ENCODE data around the gene ATF2. TPM values are rescaled to one million over a fixed set of nuclear protein-coding genes. Genes with fewer than 3 reads are reported as not detected.
A peak's percentile ranks its signal among the peaks of the same experiment; 100 is the strongest.

The ATF2 gene
- total and polyA plus RNA-seq, 9 of the 15 experiments (the other 6 are each of a cell fraction or from before 2014, with no cell fraction given), result 24.2 to 111 (median 45.9) TPM

- no peaks in the 10 kb centered on the region for H3K27me3 ChIP-seq (ENCODE audit: control insufficient read depth in 2 of 2, insufficient read depth in 2 of 2, low read length in 2 of 2)
- peaks cover 4 to 24% of the 10 kb centered on the region in 2 experiments; a peak in 4 of 5 replicates for H3K4me1 ChIP-seq (replicated peaks in 1 of 2; ENCODE audit: control insufficient read depth in 2 of 2, insufficient read depth in 2 of 2, low read length in 2 of 2)
- no peak for TF ChIP-seq PCBP1 (IDR thresholded peaks at IDR 0.05; ENCODE audit: low read depth, low read length, poor library complexity, severe bottlenecking)
- TF ChIP-seq POLR2A (conservative IDR thresholded peaks at IDR 0.05), result 0 out of 2 replicates have a peak, but pooled peaks have one; percentile 4
- no peak for TF ChIP-seq GTF2A2 (tag; IDR thresholded peaks at IDR 0.05)
- TF ChIP-seq OTX1 (CRISPR knock-in tag; IDR thresholded peaks at IDR 0.05), result 0 out of 2 replicates have a peak, but pooled peaks have one; percentile 13
- peak; percentile 42; the same call in 1 of the 2 replicates for TF ChIP-seq POLR2AphosphoS5 (IDR thresholded peaks at IDR 0.05; ENCODE audit: control insufficient read depth, insufficient read depth, low read depth, low read length)
- no peak for TF ChIP-seq MED1 (CRISPR knock-in tag; IDR thresholded peaks at IDR 0.05; ENCODE audit: borderline replicate concordance)
- peak in 1 of 2 experiments; percentile 27; a peak in 1 of 4 replicates for TF ChIP-seq FOXA3 (CRISPR knock-in tag; conservative IDR thresholded peaks at IDR 0.05 in 1 of 2, IDR thresholded peaks at IDR 0.05 in 1 of 2)
- no peak for TF ChIP-seq NR0B1 (IDR thresholded peaks at IDR 0.05; ENCODE audit: partially characterized antibody)
- TF ChIP-seq NR2F6 (CRISPR knock-in tag; IDR thresholded peaks at IDR 0.05), result no peak
- no peak for TF ChIP-seq E2F4 (CRISPR knock-in tag; IDR thresholded peaks at IDR 0.05; ENCODE audit: low read depth)
- TF ChIP-seq SMAD3 (CRISPR knock-in tag; conservative IDR thresholded peaks at IDR 0.05), result 0 out of 2 replicates have a peak, but pooled peaks have one; percentile 20
- TF ChIP-seq ZNF436 (CRISPR knock-in tag; IDR thresholded peaks at IDR 0.05), result no peak
- no peaks in the 10 kb centered on the region for H3K9me1 ChIP-seq (ENCODE audit: control insufficient read depth, insufficient read depth, low read length)
- DNase-seq (ENCODE audit: extremely low read depth in 1 of 4, low spot score in 3 of 4) (no peak), ATAC-seq (peak; percentile 6; the same call in 2 of the 3 replicates), FAIRE-seq (no peak)
- H3K9me3 ChIP-seq (replicated peaks; ENCODE audit: control insufficient read depth, insufficient read depth, low read depth, low read length), result no peaks in the 10 kb centered on the region
- H3K27ac ChIP-seq (ENCODE audit: extremely low read depth, low read depth, low read length), result no peak overlapping the region; the same call in 2 of the 3 replicates
- intact Hi-C loops (cut with micrococcal nuclease) (no loop called here), in situ Hi-C loops (cut with MboI) (no loop called here)
- 30% methylated on average over 1 of the region's 1 CpG for WGBS (ENCODE audit: insufficient coverage, low coverage, missing lambda C conversion rate)
- CTCF ChIA-PET (ENCODE audit: low intra/inter-chr PET ratio), result no interaction called here
- H3K4me3 ChIP-seq, result no peak overlapping the region
- peaks cover 74% of the 10 kb centered on the region for H3K36me3 ChIP-seq (ENCODE audit: control insufficient read depth, insufficient read depth, low read length)
- H3K4me2 ChIP-seq (ENCODE audit: insufficient read depth, low read length), result no peak overlapping the region
- no peak overlapping the region for H2AFZ ChIP-seq (ENCODE audit: low read depth, low read length)
- no peak overlapping the region for H3K9ac ChIP-seq (ENCODE audit: insufficient read depth in 1 of 2, low read depth in 2 of 2, low read length in 2 of 2)
- POLR2A ChIA-PET, result interaction anchor here (1.0 to 5.3 kb wide), 3 partner anchors 10 to 21 kb away, joined by 3 to 28 read pairs (median 4); no protein-coding TSS in a partner anchor
- BruUV-seq (replicated peaks), result no TSS peak
- peaks cover 4% of the 10 kb centered on the region for H4K20me1 ChIP-seq (replicated peaks; ENCODE audit: control insufficient read depth, insufficient read depth, low read length)
- H3K79me2 ChIP-seq (ENCODE audit: control insufficient read depth, insufficient read depth, low read length), result peaks cover 53% of the 10 kb centered on the region
Measured at GRCh38 chr2:175175896-175176295, 7.9 kb upstream of the ATF2 start.
